Hair follicular keratinocyte (primary cell): ENCODE measurements around the gene PPM1F. TPM values are rescaled to one million over a fixed set of nuclear protein-coding genes. Genes with fewer than 3 reads are reported as not detected.

Source experiments
- total RNA-seq: library from RNA; depleted of rRNA; stranded (reverse); fragments of >200 nt; gene quantifications from 2 replicates; pipeline ENCODE4 v1.2.3, GENCODE V29; 2015

The PPM1F gene, protein sequence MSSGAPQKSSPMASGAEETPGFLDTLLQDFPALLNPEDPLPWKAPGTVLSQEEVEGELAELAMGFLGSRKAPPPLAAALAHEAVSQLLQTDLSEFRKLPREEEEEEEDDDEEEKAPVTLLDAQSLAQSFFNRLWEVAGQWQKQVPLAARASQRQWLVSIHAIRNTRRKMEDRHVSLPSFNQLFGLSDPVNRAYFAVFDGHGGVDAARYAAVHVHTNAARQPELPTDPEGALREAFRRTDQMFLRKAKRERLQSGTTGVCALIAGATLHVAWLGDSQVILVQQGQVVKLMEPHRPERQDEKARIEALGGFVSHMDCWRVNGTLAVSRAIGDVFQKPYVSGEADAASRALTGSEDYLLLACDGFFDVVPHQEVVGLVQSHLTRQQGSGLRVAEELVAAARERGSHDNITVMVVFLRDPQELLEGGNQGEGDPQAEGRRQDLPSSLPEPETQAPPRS
- 24.4 and 33.3 TPM in 2 replicates for total RNA-seq

DNA sequence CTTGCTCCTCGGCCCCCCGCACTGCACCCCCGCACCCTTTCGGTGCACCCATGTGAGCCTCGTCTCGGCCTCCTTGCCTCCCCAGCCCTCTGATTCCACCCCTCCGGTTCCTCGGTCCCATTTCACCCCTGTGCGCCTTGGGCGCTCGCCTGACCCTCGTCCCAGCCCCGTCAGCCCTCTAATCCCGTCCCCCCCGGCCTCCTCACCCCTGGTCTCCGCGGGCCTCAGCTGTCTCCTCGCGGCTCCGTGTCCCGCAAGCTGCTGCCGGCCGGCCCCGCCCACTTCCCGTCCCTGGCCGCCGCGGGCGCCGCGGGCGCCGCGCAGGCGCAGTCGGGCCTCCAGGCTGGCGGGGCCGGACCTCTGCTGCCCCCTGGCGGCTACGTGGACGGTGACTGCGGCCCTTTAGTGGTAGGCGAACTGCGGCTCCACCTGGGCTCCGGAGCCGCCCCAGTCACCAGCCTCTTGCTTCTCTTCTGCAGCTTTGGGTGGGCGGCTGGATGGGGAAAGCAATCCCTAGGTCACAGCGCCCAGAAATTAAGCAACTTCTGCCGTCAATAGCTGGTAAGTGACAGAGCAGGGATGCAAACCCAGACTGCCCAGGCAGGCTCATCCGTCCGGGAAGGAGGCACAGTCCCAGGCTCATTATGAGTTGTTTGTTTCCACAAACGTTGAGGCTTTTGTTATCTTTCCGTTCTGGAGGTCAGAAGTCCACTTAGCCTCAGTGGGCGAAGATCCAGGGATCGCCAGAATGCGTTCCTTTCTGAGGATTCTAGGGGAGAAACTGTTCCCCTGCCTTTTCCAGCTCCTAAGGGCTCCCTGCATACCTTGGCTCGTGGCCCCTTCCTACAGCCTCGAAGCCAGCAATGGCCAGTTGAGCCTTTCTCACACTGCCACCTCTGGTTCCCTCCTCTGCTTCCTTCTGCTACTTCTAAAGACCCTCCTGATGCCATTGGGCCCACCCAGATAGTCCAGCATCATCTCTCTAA lies at the start of gene PPM1F:
Gene PPM1F, minus strand, starts transcription at position 263 of the 986 bp plus-strand sequence. CDS start 6,800 bp downstream, outside the sequence.

DNA sequence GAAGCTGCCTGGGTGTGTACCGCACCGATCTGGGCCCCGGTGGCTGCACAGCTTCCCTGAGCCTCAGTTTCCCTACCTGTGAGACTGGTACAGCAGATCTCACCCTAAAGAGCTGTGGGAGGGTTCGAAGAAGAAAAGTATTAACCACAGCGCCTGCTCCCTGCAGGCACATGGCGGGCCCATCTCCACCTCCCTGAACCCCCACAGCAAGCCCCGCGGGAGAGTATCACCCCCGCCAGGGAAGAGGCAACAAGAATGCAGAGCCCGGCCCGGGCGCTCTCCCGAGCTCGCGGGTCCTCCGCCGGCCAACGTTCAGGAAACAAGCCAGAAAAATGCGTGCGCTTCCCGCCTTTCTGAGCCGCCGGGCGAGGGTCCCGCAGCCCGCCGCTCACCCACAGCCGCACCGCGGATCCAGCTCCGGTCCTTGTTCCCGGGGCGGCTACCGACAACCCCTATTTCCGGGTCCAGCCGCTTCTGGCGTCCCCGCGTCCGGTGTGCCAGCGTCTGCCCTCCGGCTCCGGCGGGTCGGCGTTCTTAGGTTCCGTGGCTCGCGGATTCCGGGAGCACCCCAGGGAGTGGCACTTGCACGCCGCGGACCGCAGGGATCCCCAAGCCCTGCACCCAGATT lies 29.8 kb upstream of the PPM1F start, which contains the start of gene TOP3B:
Gene TOP3B, minus strand, starts transcription at position 450 of the 628 bp plus-strand sequence. CDS start 7,078 bp downstream, outside the sequence.

Other genes starting within 250 kb of the PPM1F start
- gene YPEL1, start 217.1 kb downstream of the PPM1F start, total RNA-seq: 0.08 TPM in 1 of 2 replicates, not detected in the other
- 33.9 and 57.4 TPM in 2 replicates for gene MAPK1, start 85.2 kb downstream of the PPM1F start, total RNA-seq
- 16.1 and 17.5 TPM in 2 replicates for gene TOP3B, start 29.9 kb upstream of the PPM1F start, total RNA-seq